ENCODE results near the gene MEGF8. TPM values are rescaled to one million over a fixed set of nuclear protein-coding genes. Genes with fewer than 3 reads are reported as not detected.

The MEGF8 gene
- total RNA-seq, 3 donors from 2014 or later (not counting 1 experiment from before 2014, with no cell fraction given) = 8.1 to 11.3 (median 10.5) TPM

GRCh38 chr19:42323852-42324654 lies 1.4 kb upstream of the MEGF8 start:
- H3K27ac Mint-ChIP-seq = no peak overlapping the region
- peaks cover 17 to 26% of the 10 kb centered on the region in 2 donors for H3K4me1 Mint-ChIP-seq
- peaks cover 5% of the 10 kb centered on the region for H3K36me3 Mint-ChIP-seq
- ATAC-seq (no peak), DNase-seq (peak in 1 of 2 donors; percentile 51)
- no peaks in the 10 kb centered on the region for H3K9me3 Mint-ChIP-seq
- H3K27ac ChIP-seq (ENCODE audit: low read length) = no peak overlapping the region
- intact Hi-C loops (cut with micrococcal nuclease) = loop anchor here (2.0 kb wide), 2 partner anchors 21 to 73 kb away; partner anchors contain the start of genes PAFAH1B3 and PRR19
- H3K4me1 ChIP-seq (ENCODE audit: control insufficient read depth, insufficient read depth, low read length) = peaks cover 20% of the 10 kb centered on the region
- no peaks in the 10 kb centered on the region for H3K36me3 ChIP-seq (ENCODE audit: control insufficient read depth, insufficient read depth, low read length)
- TF ChIP-seq CTCF (IDR thresholded peaks at IDR 0.05) = no peak
- 5% methylated on average over 92 of the region's 92 CpGs for WGBS (ENCODE audit: insufficient coverage)
- H3K4me3 Mint-ChIP-seq = no peak overlapping the region
- peaks cover 8% of the 10 kb centered on the region for H3K27me3 ChIP-seq (ENCODE audit: control insufficient read depth, insufficient read depth, low read length)
- H3K9me3 ChIP-seq (ENCODE audit: control insufficient read depth, insufficient read depth, low read length) = no peaks in the 10 kb centered on the region
- H3K27me3 Mint-ChIP-seq (ENCODE audit: low read depth in 2 of 2) = peaks cover 15 to 19% of the 10 kb centered on the region in 2 donors
- H3K4me3 ChIP-seq (ENCODE audit: low read length) = no peak overlapping the region

- Mint-ChIP-seq H3K36me3 (peaks cover 5% of the 10 kb centered on the region), H3K4me1 (peaks cover 17 to 29% of the 10 kb centered on the region in 2 donors), H3K27me3 (ENCODE audit: low read depth in 2 of 2) (peaks cover 15 to 19% of the 10 kb centered on the region in 2 donors), H3K4me3 (peak overlapping the region; percentile 95), H3K9me3 (no peaks in the 10 kb centered on the region), H3K27ac (peak overlapping the region; percentile 65 to 79)
- DNase-seq = no peak
- 3% methylated on average over 38 of the region's 38 CpGs for WGBS (ENCODE audit: insufficient coverage)
- no peaks in the 10 kb centered on the region for H3K9me3 ChIP-seq (ENCODE audit: control insufficient read depth, insufficient read depth, low read length)
- ATAC-seq = no peak
- intact Hi-C loops (cut with micrococcal nuclease) = loop anchor here (1.0 to 2.0 kb wide), 6 partner anchors 22 to 248 kb away; partner anchors contain the start of genes PAFAH1B3, POU2F2, PRR19 and ZNF574
- H3K4me1 ChIP-seq (ENCODE audit: control insufficient read depth, insufficient read depth, low read length) = peaks cover 20% of the 10 kb centered on the region
- peak; percentile 82 for TF ChIP-seq CTCF (IDR thresholded peaks at IDR 0.05)
- no peaks in the 10 kb centered on the region for H3K36me3 ChIP-seq (ENCODE audit: control insufficient read depth, insufficient read depth, low read length)
- H3K27ac ChIP-seq (ENCODE audit: low read length) = no peak overlapping the region
- H3K4me3 ChIP-seq (ENCODE audit: low read length) = peak overlapping the region; percentile 83
- H3K27me3 ChIP-seq (ENCODE audit: control insufficient read depth, insufficient read depth, low read length) = peaks cover 8% of the 10 kb centered on the region
These were observed 654 bp upstream of the MEGF8 start for GRCh38 chr19:42324655-42325307.

- peaks cover 20% of the 10 kb centered on the region for H3K4me1 ChIP-seq (ENCODE audit: control insufficient read depth, insufficient read depth, low read length)
- Mint-ChIP-seq H3K9me3 (no peaks in the 10 kb centered on the region), H3K4me3 (peak overlapping the region; percentile 95), H3K36me3 (peaks cover 5% of the 10 kb centered on the region), H3K27me3 (ENCODE audit: low read depth in 2 of 2) (peaks cover 15 to 19% of the 10 kb centered on the region in 2 donors), H3K27ac (peak overlapping the region; percentile 65 to 79), H3K4me1 (peaks cover 17 to 29% of the 10 kb centered on the region in 2 donors)
- intact Hi-C loops (cut with micrococcal nuclease) = loop anchor here (1.0 to 2.0 kb wide), 6 partner anchors 23 to 250 kb away; partner anchors contain the start of genes PAFAH1B3, POU2F2, PRR19 and ZNF574
- no peak for TF ChIP-seq CTCF (IDR thresholded peaks at IDR 0.05)
- H3K27me3 ChIP-seq (ENCODE audit: control insufficient read depth, insufficient read depth, low read length) = peaks cover 8% of the 10 kb centered on the region
- WGBS (ENCODE audit: insufficient coverage) = 12% methylated on average over 37 of the region's 37 CpGs
- no peaks in the 10 kb centered on the region for H3K9me3 ChIP-seq (ENCODE audit: control insufficient read depth, insufficient read depth, low read length)
- peak; percentile 0 to 8 (median 8) for ATAC-seq
- H3K36me3 ChIP-seq (ENCODE audit: control insufficient read depth, insufficient read depth, low read length) = no peaks in the 10 kb centered on the region
- peak overlapping the region; percentile 62 for H3K27ac ChIP-seq (ENCODE audit: low read length)
- peak in 1 of 2 donors; percentile 54 for DNase-seq
- peak overlapping the region; percentile 83 for H3K4me3 ChIP-seq (ENCODE audit: low read length)
These were observed 699 bp downstream of the MEGF8 start for GRCh38 chr19:42325896-42326771.
